Measurements from ENCODE around the gene FXR1. TPM values are rescaled to one million over a fixed set of nuclear protein-coding genes. Genes with fewer than 3 reads are reported as not detected.

The FXR1 gene
- total RNA-seq, 4 donors from 2014 or later = 62.0 to 118 (median 76.8) TPM

DNA sequence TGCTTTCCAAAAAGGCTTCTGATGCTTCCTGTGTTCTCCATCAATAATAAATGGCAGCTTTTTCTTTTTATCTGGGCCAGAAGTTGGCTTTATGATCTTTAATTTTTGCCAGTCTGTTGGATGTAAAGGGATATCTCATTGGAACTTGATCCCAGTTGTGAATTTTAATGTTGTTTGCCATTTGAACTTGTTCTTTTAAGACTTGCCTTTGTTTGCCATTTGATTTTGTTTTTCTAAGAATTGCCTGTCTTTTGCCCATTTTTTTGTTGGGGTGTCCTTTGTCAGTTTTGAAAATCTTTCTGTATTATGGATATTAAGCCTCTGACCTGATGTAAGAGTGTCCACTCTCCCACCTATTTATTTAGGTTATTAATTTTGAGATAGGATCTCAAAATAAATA, 9.8 kb downstream of the FXR1 start:
- Histone ChIP-seq H3K27me3 (no peaks in the 10 kb centered on the region), H3K27ac (no peak overlapping the region), H3K4me3 (no peak overlapping the region), H3K9me3 (no peaks in the 10 kb centered on the region), H3K4me1 (peaks cover 7% of the 10 kb centered on the region), H3K36me3 (no peaks in the 10 kb centered on the region)
- no peak for DNase-seq (ENCODE audit: low spot score in 2 of 2)
- no peak for TF ChIP-seq EP300 (IDR thresholded peaks at IDR 0.05)
- TF ChIP-seq, protein P1, sequence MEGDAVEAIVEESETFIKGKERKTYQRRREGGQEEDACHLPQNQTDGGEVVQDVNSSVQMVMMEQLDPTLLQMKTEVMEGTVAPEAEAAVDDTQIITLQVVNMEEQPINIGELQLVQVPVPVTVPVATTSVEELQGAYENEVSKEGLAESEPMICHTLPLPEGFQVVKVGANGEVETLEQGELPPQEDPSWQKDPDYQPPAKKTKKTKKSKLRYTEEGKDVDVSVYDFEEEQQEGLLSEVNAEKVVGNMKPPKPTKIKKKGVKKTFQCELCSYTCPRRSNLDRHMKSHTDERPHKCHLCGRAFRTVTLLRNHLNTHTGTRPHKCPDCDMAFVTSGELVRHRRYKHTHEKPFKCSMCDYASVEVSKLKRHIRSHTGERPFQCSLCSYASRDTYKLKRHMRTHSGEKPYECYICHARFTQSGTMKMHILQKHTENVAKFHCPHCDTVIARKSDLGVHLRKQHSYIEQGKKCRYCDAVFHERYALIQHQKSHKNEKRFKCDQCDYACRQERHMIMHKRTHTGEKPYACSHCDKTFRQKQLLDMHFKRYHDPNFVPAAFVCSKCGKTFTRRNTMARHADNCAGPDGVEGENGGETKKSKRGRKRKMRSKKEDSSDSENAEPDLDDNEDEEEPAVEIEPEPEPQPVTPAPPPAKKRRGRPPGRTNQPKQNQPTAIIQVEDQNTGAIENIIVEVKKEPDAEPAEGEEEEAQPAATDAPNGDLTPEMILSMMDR (IDR thresholded peaks at IDR 0.05) = no peak
- TF ChIP-seq POLR2A (IDR thresholded peaks at IDR 0.05) = no peak
- no peak for TF ChIP-seq POLR2AphosphoS5 (IDR thresholded peaks at IDR 0.05)

DNA sequence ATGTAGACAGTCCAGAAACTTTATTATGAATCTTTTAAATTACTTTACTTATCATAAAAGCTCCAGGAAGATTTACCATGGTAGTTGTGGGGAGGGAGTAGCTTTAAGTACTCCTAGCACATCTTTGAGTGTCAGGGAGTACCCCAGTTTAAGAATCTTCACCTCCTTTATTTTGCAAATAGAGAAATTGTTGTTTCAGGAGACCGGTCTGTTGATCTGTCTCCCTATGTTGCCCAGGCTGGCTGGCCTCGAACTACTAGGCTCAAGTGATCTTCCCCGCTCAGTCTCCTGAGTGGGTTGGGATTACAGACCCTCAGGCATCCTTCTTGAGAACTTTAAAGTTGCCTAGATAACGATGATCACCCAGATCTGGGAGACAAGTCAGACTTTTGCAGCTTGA, 11.1 kb downstream of the FXR1 start:
- 89% methylated on average over 4 of the region's 4 CpGs for WGBS
- no peak overlapping the region for H3K27ac ChIP-seq
- no peak overlapping the region for H3K4me3 ChIP-seq
- DNase-seq (ENCODE audit: low spot score in 2 of 2) = no peak
- no peaks in the 10 kb centered on the region for H3K27me3 ChIP-seq
- no peaks in the 10 kb centered on the region for H3K36me3 ChIP-seq
- TF ChIP-seq EP300 (IDR thresholded peaks at IDR 0.05) (no peak), POLR2AphosphoS5 (IDR thresholded peaks at IDR 0.05) (no peak), POLR2A (IDR thresholded peaks at IDR 0.05) (no peak)
- TF ChIP-seq, protein P1 (IDR thresholded peaks at IDR 0.05) = no peak
- peaks cover 7% of the 10 kb centered on the region for H3K4me1 ChIP-seq
- H3K9me3 ChIP-seq = no peaks in the 10 kb centered on the region

DNA sequence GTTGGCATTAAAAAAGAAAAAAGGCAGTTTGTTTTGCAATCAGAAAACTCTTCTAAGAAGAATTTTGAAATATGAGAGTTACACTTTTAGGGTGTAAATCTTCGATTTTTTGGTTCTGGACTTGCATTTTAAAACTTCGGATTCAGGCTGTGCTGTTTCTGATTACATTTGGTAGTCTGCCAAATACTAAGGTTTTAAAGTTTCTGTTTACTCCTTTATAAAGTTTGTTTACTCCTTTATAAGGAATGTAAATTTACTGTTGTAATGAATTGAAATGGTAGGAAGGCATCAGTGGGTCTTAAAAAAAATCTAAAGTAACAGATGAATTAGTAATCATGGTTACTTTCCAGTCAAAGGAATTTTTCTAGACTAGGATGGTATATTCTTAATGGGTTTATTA, 14.1 kb downstream of the FXR1 start:
- no peak overlapping the region for H3K4me3 ChIP-seq
- WGBS = 57% methylated on average over 2 of the region's 2 CpGs
- H3K4me1 ChIP-seq = peaks cover 7% of the 10 kb centered on the region
- H3K27me3 ChIP-seq = no peaks in the 10 kb centered on the region
- H3K36me3 ChIP-seq = no peaks in the 10 kb centered on the region
- TF ChIP-seq, protein P1 (IDR thresholded peaks at IDR 0.05) = no peak
- TF ChIP-seq POLR2A (IDR thresholded peaks at IDR 0.05) (no peak), EP300 (IDR thresholded peaks at IDR 0.05) (no peak), POLR2AphosphoS5 (IDR thresholded peaks at IDR 0.05) (no peak)
- H3K27ac ChIP-seq = no peak overlapping the region
- no peak for DNase-seq (ENCODE audit: low spot score in 2 of 2)
- H3K9me3 ChIP-seq = no peaks in the 10 kb centered on the region

DNA sequence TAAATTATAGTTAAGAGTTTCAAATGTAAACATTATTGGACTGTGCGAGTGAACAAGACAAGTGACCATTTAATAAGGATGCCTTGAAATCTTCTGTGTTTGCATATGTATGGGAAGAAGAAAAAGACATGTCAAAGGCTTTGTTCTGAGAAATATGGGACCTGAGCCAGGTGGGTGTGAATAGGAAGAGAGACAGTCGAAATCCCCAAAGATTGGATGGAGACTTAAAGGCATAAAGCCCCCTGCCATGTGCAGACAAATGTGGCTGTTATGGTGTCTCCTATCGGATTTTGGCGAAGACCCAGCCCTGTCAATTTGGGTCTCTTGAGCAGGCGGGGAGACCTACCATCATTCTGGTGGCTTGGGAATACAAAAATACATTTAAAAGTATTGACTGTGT, 16.9 kb downstream of the FXR1 start:
- no peaks in the 10 kb centered on the region for H3K27me3 ChIP-seq
- H3K9me3 ChIP-seq = no peaks in the 10 kb centered on the region
- H3K4me3 ChIP-seq = no peak overlapping the region
- no peak overlapping the region for H3K27ac ChIP-seq
- 87% methylated on average over 5 of the region's 5 CpGs for WGBS
- no peak for DNase-seq (ENCODE audit: low spot score in 2 of 2)
- no peaks in the 10 kb centered on the region for H3K36me3 ChIP-seq
- H3K4me1 ChIP-seq = peaks cover 7% of the 10 kb centered on the region
- TF ChIP-seq POLR2A (IDR thresholded peaks at IDR 0.05) (no peak), POLR2AphosphoS5 (IDR thresholded peaks at IDR 0.05) (no peak), EP300 (IDR thresholded peaks at IDR 0.05) (no peak)
- TF ChIP-seq, protein P1 (IDR thresholded peaks at IDR 0.05) = no peak

DNA sequence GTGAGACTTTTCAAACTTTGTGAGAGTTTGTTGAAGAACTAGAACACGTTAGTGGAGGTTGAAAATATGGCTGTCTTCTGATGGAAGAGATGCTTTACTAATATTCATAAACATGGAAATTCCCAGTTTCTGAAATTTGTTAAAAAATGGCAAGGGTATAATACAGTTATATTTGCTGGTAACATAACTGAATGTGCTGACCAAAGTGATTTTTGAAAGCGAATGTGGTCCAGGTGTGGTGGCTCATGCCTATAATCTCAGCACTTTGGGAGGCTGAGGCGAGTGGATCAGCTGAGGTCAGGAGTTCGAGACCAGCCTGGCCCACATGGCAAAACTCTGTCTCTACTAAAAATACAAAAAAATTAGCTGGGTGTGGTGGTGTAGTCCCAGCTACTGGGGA, 18.1 kb downstream of the FXR1 start:
- peaks cover 7% of the 10 kb centered on the region for H3K4me1 ChIP-seq
- no peaks in the 10 kb centered on the region for H3K9me3 ChIP-seq
- no peaks in the 10 kb centered on the region for H3K27me3 ChIP-seq
- 83% methylated on average over 4 of the region's 4 CpGs for WGBS
- no peak for TF ChIP-seq POLR2A (IDR thresholded peaks at IDR 0.05)
- TF ChIP-seq POLR2AphosphoS5 (IDR thresholded peaks at IDR 0.05) = no peak
- TF ChIP-seq, protein P1 (IDR thresholded peaks at IDR 0.05) = no peak
- no peak for TF ChIP-seq EP300 (IDR thresholded peaks at IDR 0.05)
- H3K27ac ChIP-seq = no peak overlapping the region
- no peak overlapping the region for H3K4me3 ChIP-seq
- DNase-seq (ENCODE audit: low spot score in 2 of 2) = no peak
- peaks cover 5% of the 10 kb centered on the region for H3K36me3 ChIP-seq

Data from suprapubic skin (tissue), 4 donors.